HG03378 (cell line): Measurements from ENCODE around the gene AOC2.
A peak's percentile ranks its signal among the peaks of the same experiment; 100 is the strongest.
"Not testable (repeated sequence)": the region's sequence is repeated elsewhere in the genome, so short reads cannot be mapped to it uniquely, and the experiment has no call there.

Experiments
- ATAC-seq: cut with Tn5 transposase; IDR thresholded peaks from one replicate; pipeline ENCODE4 v1.9.1; 2021; ENCODE audit warnings: mild to moderate bottlenecking, moderate library complexity; ENCODE audit not compliant: unreplicated experiment

The AOC2 gene

GRCh38 chr17:42830971-42831370, 13.4 kb upstream of the AOC2 start:
- no peak for ATAC-seq

- peak; percentile 17 for ATAC-seq
These were observed 12.0 kb upstream of the AOC2 start for GRCh38 chr17:42832213-42832933.

- peak; percentile 67 for ATAC-seq
These were observed 11.2 kb upstream of the AOC2 start, which contains the start of gene PSME3 for GRCh38 chr17:42832934-42833766. Gene PSME3 (plus strand): TSS chr17:42833397. CDS start chr17:42833632, 235 bp downstream.

- no peak for ATAC-seq
These were observed 10.5 kb upstream of the AOC2 start for GRCh38 chr17:42833767-42834422.

GRCh38 chr17:42835732-42836131, 8.6 kb upstream of the AOC2 start:
- no peak for ATAC-seq

- ATAC-seq, result no peak
These were observed 2.2 kb upstream of the AOC2 start for GRCh38 chr17:42841975-42842685.

GRCh38 chr17:42843358-42843934, 934 bp upstream of the AOC2 start:
- ATAC-seq, result no peak

GRCh38 chr17:42844761-42845555, 578 bp downstream of the AOC2 start:
- ATAC-seq, result no peak

GRCh38 chr17:42845556-42845917, 1.2 kb downstream of the AOC2 start:
- no peak for ATAC-seq

GRCh38 chr17:42845918-42846593, 1.7 kb downstream of the AOC2 start:
- no peak for ATAC-seq

GRCh38 chr17:42846594-42847280, 2.4 kb downstream of the AOC2 start:
- no peak for ATAC-seq

- no peak for ATAC-seq
These were observed 3.7 kb downstream of the AOC2 start for GRCh38 chr17:42848093-42848492.

- no peak for ATAC-seq
These were observed 4.7 kb downstream of the AOC2 start for GRCh38 chr17:42849031-42849430.

- ATAC-seq, result no peak
These were observed 5.2 kb downstream of the AOC2 start for GRCh38 chr17:42849451-42850181.

GRCh38 chr17:42850954-42851353, 6.6 kb downstream of the AOC2 start, which contains the start of gene AOC3:
Gene AOC3 (plus strand): TSS chr17:42851199. CDS start chr17:42851344, 145 bp downstream.
- ATAC-seq, result no peak

- not testable (repeated sequence) for ATAC-seq
These were observed 7.2 kb downstream of the AOC2 start for GRCh38 chr17:42851371-42852240.

- ATAC-seq, result no peak
These were observed 8.0 kb downstream of the AOC2 start for GRCh38 chr17:42852351-42852750.
